ENCODE measurements around the gene FCHSD1.

- TF ChIP-seq TAF1 (IDR thresholded peaks at IDR 0.05; ENCODE audit: borderline replicate concordance, low read depth, low read length) (no peak), POLR2AphosphoS5 (IDR thresholded peaks at IDR 0.05; ENCODE audit: low read depth, low read length) (no peak)
Measured at GRCh38 chr5:141695627-141696215, 44.5 kb upstream of the FCHSD1 start.

Data from GM12892 (cell line).